HepG2 (cell line): ENCODE data around the gene ING2. TPM values are rescaled to one million over a fixed set of nuclear protein-coding genes. Genes with fewer than 3 reads are reported as not detected.

Source experiments
- AHDC1 ChIP-seq: sonication (generic); formaldehyde crosslinking; IDR thresholded peaks from 2 replicates; pipeline ENCODE4 v1.5.1; 2020; ENCODE audit warnings: mild to moderate bottlenecking, missing genetic modification reagents, borderline replicate concordance
- ARID5B ChIP-seq: IDR thresholded peaks from 2 replicates; pipeline ENCODE4 v1.4.0; 2020; ENCODE audit warnings: mild to moderate bottlenecking, missing genetic modification reagents
- CSRNP1 ChIP-seq: sonication (generic); formaldehyde crosslinking; IDR thresholded peaks from 2 replicates; pipeline ENCODE4 v1.8.1; 2023; ENCODE audit warnings: mild to moderate bottlenecking, missing genetic modification reagents
- CSRNP2 ChIP-seq: sonication (generic); formaldehyde crosslinking; conservative IDR thresholded peaks from 2 replicates; pipeline ENCODE4 v1.8.0; 2022; ENCODE audit warnings: low read depth, missing genetic modification reagents
- E2F1 ChIP-seq: sonication (generic); formaldehyde crosslinking; IDR thresholded peaks from 2 replicates; pipeline ENCODE4 v1.5.0; 2020; ENCODE audit warnings: missing genetic modification reagents
- ERF ChIP-seq: IDR thresholded peaks from 2 replicates; pipeline ENCODE4 v1.6.1; 2018; ENCODE audit warnings: missing biosample characterization, missing genetic modification reagents
- FUBP1 ChIP-seq: sonication (generic); formaldehyde crosslinking; IDR thresholded peaks from 2 replicates; pipeline ENCODE4 v1.5.1; 2020; ENCODE audit warnings: missing genetic modification reagents, mild to moderate bottlenecking, borderline replicate concordance
- PAF1 ChIP-seq: IDR thresholded peaks from 2 replicates; pipeline ENCODE4 v1.6.1; 2016; ENCODE audit warnings: missing genetic modification reagents, missing compliant biosample characterization
- ZNF740 ChIP-seq: sonication (generic); formaldehyde crosslinking; IDR thresholded peaks from 2 replicates; pipeline ENCODE4 v1.4.0; 2020; ENCODE audit warnings: missing genetic modification reagents
- ZSCAN31 ChIP-seq: sonication (generic); formaldehyde crosslinking; IDR thresholded peaks from 2 replicates; pipeline ENCODE4 v1.5.0; 2020; ENCODE audit warnings: low read depth, mild to moderate bottlenecking, missing genetic modification reagents
- polyA plus RNA-seq, 8 experiments: library from polyadenylated mRNA; depleted of rRNA in 3 of 8; stranded (reverse) in 7 of 8; unstranded in 1 of 8; fragments of >200 nt; fragmentation: Illumina TruSeq in 4 of 8; extraction: Trizol in 4 of 8; gene quantifications; 2 replicates each; pipeline versions ENCODE4 v1.2.1 to v1.2.3, GENCODE V29; 2011 to 2016; ENCODE audit warnings: low read depth in 4 of 8, missing spikeins in 1 of 8, mixed read lengths in 1 of 8; ENCODE audit not compliant: insufficient read depth in 1 of 8
- total RNA-seq, 5 experiments: library from RNA; depleted of rRNA; stranded (reverse); fragments of >200 nt; fragmentation: Illumina TruSeq; extraction: Trizol; gene quantifications; 2 replicates each; pipeline ENCODE4 v1.2.3, GENCODE V29; 2016; ENCODE audit warnings: low read depth in 1 of 5

Gene ING2
- total and polyA plus RNA-seq, 2 of the 13 experiments (the other 11 are each of a cell fraction or from before 2014, with no cell fraction given) = 6.6 to 12.4 TPM

- TF ChIP-seq ARID5B (CRISPR knock-in tag) (peak; percentile 23), E2F1 (CRISPR knock-in tag) (peak; percentile 56; the same call in 1 of the 2 replicates), FUBP1 (CRISPR knock-in tag) (no peak), ZNF740 (CRISPR knock-in tag) (no peak), ERF (CRISPR knock-in tag) (no peak), PAF1 (CRISPR knock-in tag) (no peak), ZSCAN31 (CRISPR knock-in tag) (peak; percentile 57; the same call in 1 of the 2 replicates), CSRNP1 (CRISPR knock-in tag) (no peak), CSRNP2 (CRISPR knock-in tag) (no peak), AHDC1 (CRISPR knock-in tag) (no peak)
Measured at GRCh38 chr4:183505611-183506388, 942 bp downstream of the ING2 start (continued).
